ENCODE data around the gene C16orf90. TPM values are rescaled to one million over a fixed set of nuclear protein-coding genes. Genes with fewer than 3 reads are reported as not detected.

The C16orf90 gene
- total and polyA plus RNA-seq, 2 experiments from 2014 or later, result not detected

DNA sequence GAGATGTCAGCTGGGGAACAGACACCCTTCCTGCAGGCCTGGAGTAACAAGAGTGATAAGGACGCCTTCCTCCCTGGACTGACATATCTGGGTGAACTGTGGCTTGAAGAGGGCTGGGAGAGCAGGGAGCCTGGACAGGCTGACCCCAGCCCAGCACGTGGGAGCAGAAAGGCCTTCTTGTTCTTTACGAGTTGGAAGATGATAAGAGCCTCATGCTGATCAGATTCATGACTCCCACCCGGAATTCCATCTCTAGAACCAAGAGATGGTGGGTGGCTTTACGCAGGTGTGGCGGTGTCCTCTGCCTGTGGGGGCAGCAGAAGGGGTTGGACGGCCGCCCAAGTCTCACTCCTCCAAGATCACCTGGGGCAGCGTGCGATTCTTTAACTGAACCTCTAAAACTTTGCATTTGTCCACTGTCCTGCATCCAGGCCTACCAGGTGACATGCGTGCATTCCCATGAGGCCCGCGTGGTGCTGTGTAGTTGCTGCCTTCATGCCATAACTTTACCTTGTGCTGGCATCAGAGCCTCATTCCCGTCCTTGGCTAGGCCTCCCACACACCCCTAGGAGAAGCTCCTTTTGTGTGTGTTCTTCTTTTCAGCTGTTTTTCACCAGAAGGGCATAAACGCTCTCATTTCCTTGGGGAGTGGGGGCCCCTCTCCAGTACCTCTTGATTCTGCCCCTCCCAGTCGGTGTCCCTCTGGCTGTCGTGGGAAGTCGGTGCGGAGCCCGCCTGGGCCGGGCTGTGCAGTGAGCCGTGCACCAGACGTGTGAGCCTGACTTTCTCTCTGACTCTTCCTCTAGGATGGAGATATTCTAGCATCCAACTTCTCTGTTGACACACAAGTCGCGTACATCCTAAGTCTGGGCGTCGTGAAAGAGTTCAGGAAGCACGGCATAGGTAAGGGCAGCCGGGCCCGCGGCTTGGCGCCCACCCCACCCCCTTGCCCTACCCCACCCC lies 13.3 kb downstream of the C16orf90 start:
- Histone ChIP-seq H3K4me3 (no peak overlapping the region), H3K27me3 (replicated peaks; ENCODE audit: insufficient read depth) (no peaks in the 10 kb centered on the region), H3K9me3 (ENCODE audit: low read depth) (no peaks in the 10 kb centered on the region), H3K4me2 (ENCODE audit: unreplicated experiment) (no peak overlapping the region), H3K27ac (no peak overlapping the region), H3K9ac (no peak overlapping the region), H3K79me2 (ENCODE audit: insufficient read depth) (peaks cover 53% of the 10 kb centered on the region), H2AFZ (no peak overlapping the region), H3F3A (ENCODE audit: insufficient read depth) (no peaks in the 10 kb centered on the region), H3K9me2 (ENCODE audit: insufficient read depth) (no peaks in the 10 kb centered on the region), H3K36me3 (ENCODE audit: low read depth) (peaks cover 18% of the 10 kb centered on the region; the same call in 1 of the 2 replicates), H3K4me1 (ENCODE audit: insufficient read depth) (no peaks in the 10 kb centered on the region), H4K20me1 (ENCODE audit: insufficient read depth) (no peaks in the 10 kb centered on the region; the same call in 1 of the 2 replicates)
- in situ Hi-C loops (cut with MboI), result no loop called here
- WGBS, 2 experiments (ENCODE audit: low coverage in 1 of 2, low lambda C conversion rate in 2 of 2, missing lambda C conversion rate in 2 of 2), result 91 to 93% methylated on average over 27 to 32 of the region's 32 CpGs
- DNase-seq, result no peak
- TF ChIP-seq EZH2 (IDR thresholded peaks at IDR 0.05; ENCODE audit: insufficient read depth, poor library complexity, severe bottlenecking), result no peak
- no peak for TF ChIP-seq EZH2phosphoT487 (IDR thresholded peaks at IDR 0.05; ENCODE audit: insufficient read depth, low read depth)

DNA sequence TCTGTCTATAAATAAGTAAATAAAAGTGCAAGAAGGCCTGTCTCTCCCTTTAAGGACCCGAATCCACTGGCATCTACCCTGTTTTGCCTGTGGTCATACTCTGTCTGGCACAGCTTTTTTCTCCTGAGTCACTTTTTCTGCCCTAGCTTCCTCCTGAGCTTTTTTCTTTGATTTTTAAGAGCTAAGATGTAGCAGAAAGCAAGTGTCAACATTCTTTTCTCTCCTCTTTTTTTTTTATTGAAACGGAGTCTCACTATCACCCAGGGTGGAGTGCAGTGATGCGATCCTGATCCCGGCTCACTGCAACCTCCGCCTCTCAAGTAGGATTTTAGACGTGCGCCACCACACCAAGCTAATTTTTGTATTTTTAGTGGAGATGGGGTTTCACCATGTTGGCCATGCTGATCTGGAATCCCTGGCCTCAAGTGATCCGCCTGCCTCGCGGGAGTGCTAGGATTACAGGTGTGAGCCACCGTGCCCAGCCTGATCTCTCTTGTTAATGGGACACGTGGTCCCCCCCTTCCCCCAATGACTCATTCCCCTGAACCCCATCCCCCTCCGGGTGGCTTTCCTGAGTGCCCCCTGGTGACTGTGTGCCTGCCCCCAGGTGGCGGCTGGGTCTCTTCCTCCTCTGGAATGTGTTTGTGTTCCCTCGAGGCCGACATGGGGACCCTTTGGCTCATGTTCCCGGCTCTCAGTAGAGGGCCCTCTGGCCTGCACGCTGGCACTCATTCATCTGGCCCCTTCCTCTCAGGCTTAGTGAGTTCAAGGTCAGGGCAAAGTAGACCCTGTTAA lies 14.2 kb downstream of the C16orf90 start:
- Histone ChIP-seq H3K9ac (no peak overlapping the region), H3K4me1 (ENCODE audit: insufficient read depth) (no peaks in the 10 kb centered on the region), H3K4me3 (no peak overlapping the region), H3K79me2 (ENCODE audit: insufficient read depth) (peaks cover 62% of the 10 kb centered on the region), H3K27ac (no peak overlapping the region), H3F3A (ENCODE audit: insufficient read depth) (no peaks in the 10 kb centered on the region), H3K9me3 (ENCODE audit: low read depth) (no peaks in the 10 kb centered on the region), H3K4me2 (ENCODE audit: unreplicated experiment) (no peak overlapping the region), H3K27me3 (replicated peaks; ENCODE audit: insufficient read depth) (no peaks in the 10 kb centered on the region), H2AFZ (no peak overlapping the region), H4K20me1 (ENCODE audit: insufficient read depth) (no peaks in the 10 kb centered on the region; the same call in 1 of the 2 replicates), H3K36me3 (ENCODE audit: low read depth) (peaks cover 18% of the 10 kb centered on the region; the same call in 1 of the 2 replicates), H3K9me2 (ENCODE audit: insufficient read depth) (no peaks in the 10 kb centered on the region)
- in situ Hi-C loops (cut with MboI), result no loop called here
- DNase-seq, result peak; percentile 21
- 86 to 90% methylated on average over 14 to 18 of the region's 18 CpGs for WGBS, 2 experiments (ENCODE audit: low coverage in 1 of 2, low lambda C conversion rate in 2 of 2, missing lambda C conversion rate in 2 of 2)
- TF ChIP-seq EZH2 (IDR thresholded peaks at IDR 0.05; ENCODE audit: insufficient read depth, poor library complexity, severe bottlenecking) (no peak), EZH2phosphoT487 (IDR thresholded peaks at IDR 0.05; ENCODE audit: insufficient read depth, low read depth) (no peak)

DNA sequence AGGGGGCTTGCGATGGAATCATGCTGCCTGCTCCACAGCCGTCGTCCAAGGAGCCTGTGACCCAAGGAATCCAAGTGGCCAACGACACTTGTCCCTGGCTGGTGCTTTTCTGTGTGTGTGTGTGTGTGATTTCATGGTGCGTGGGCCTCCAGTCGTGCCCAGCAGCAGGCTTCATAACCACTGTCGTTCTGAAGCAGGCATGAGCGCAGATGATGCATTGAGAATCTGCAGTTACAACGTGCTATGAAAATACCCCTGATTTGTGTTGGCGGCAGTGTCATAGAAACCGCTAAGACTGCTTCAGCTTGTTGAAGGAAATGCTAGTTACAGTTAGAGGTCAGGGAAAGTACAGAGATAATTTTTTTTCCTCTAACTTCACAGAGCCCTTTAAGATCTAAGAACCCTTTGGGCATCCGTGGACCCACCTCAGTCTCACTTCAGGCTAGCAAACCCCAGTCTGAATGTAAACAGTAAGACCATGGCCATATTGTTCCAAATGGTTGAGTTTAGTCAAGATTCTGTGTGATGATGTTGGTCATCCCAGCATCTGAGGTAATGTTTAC lies 15.6 kb downstream of the C16orf90 start:
- no peaks in the 10 kb centered on the region for H3K9me3 ChIP-seq (ENCODE audit: low read depth)
- H3K9ac ChIP-seq, result no peak overlapping the region
- no peak overlapping the region for H3K4me2 ChIP-seq (ENCODE audit: unreplicated experiment)
- H4K20me1 ChIP-seq (ENCODE audit: insufficient read depth), result no peaks in the 10 kb centered on the region; the same call in 1 of the 2 replicates
- 92 to 97% methylated on average over 12 of the region's 12 CpGs for WGBS, 2 experiments (ENCODE audit: low coverage in 1 of 2, low lambda C conversion rate in 2 of 2, missing lambda C conversion rate in 2 of 2)
- peaks cover 75% of the 10 kb centered on the region for H3K79me2 ChIP-seq (ENCODE audit: insufficient read depth)
- TF ChIP-seq EZH2phosphoT487 (IDR thresholded peaks at IDR 0.05; ENCODE audit: insufficient read depth, low read depth), result no peak
- TF ChIP-seq EZH2 (IDR thresholded peaks at IDR 0.05; ENCODE audit: insufficient read depth, poor library complexity, severe bottlenecking), result no peak
- H3K36me3 ChIP-seq (ENCODE audit: low read depth), result peaks cover 18% of the 10 kb centered on the region; the same call in 1 of the 2 replicates
- no peaks in the 10 kb centered on the region for H3K4me1 ChIP-seq (ENCODE audit: insufficient read depth)
- H3K9me2 ChIP-seq (ENCODE audit: insufficient read depth), result no peaks in the 10 kb centered on the region
- H3K4me3 ChIP-seq, result no peak overlapping the region
- H2AFZ ChIP-seq, result no peak overlapping the region
- DNase-seq, result no peak
- in situ Hi-C loops (cut with MboI), result no loop called here
- no peaks in the 10 kb centered on the region for H3K27me3 ChIP-seq (replicated peaks; ENCODE audit: insufficient read depth)
- H3K27ac ChIP-seq, result no peak overlapping the region
- no peaks in the 10 kb centered on the region for H3F3A ChIP-seq (ENCODE audit: insufficient read depth)

Measured in GM23248 (cell line).